OCI-LY1 (cell line): ENCODE measurements around the gene SPSB3.

Experiments used
- CTCF ChIP-seq: fragments of 200-600 bp; sonication (generic), shearing (Covaris generic); IDR thresholded peaks from 2 replicates; pipeline ENCODE4 v1.5.1; 2017; ENCODE audit warnings: mild to moderate bottlenecking, antibody characterized with exemption, low read length, moderate library complexity, mixed read lengths
- EZH2 ChIP-seq: fragments of 200-600 bp; sonication (generic), shearing (Covaris generic); IDR thresholded peaks from 2 replicates; pipeline ENCODE4 v1.8.0; 2017; ENCODE audit warnings: borderline replicate concordance, mixed run types, mild to moderate bottlenecking, antibody characterized with exemption, low read length, moderate library complexity, mixed read lengths

DNA sequence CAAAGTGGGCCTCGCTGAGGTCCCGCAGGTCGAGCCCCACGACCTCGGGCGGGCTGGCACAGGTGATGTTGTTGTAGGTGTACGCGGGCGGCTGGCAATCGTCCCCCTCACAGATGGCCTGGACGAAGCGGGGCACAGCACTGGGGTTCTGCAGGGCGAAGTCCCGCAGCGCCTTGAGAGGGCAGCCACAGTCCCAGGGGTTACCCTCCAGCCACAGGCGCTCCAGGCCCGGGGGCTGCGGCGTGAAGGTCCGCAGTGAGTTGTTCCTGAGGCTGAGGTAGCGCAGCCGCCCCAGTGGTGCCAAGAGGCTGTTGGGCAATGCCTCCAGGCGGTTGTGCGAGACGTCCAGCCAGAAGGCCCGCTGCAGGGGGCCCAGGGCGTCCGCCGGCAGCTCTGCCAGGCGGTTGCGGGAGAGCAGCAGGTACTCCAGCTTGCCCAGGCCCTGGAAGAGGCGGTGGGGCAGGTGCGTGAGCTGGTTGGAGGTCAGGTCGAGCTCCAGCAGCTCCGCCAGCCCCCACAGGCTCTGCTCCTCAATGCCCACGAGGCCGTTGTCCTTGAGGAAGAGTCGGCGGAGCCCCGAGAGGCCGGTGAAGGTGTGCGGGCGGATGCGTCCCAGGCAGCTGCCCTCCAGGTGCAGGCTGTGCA lies 8.4 kb upstream of the SPSB3 start:
- TF ChIP-seq EZH2 (no peak), CTCF (no peak)
